ENCODE results near the gene ALCAM.

The ALCAM gene

DNA sequence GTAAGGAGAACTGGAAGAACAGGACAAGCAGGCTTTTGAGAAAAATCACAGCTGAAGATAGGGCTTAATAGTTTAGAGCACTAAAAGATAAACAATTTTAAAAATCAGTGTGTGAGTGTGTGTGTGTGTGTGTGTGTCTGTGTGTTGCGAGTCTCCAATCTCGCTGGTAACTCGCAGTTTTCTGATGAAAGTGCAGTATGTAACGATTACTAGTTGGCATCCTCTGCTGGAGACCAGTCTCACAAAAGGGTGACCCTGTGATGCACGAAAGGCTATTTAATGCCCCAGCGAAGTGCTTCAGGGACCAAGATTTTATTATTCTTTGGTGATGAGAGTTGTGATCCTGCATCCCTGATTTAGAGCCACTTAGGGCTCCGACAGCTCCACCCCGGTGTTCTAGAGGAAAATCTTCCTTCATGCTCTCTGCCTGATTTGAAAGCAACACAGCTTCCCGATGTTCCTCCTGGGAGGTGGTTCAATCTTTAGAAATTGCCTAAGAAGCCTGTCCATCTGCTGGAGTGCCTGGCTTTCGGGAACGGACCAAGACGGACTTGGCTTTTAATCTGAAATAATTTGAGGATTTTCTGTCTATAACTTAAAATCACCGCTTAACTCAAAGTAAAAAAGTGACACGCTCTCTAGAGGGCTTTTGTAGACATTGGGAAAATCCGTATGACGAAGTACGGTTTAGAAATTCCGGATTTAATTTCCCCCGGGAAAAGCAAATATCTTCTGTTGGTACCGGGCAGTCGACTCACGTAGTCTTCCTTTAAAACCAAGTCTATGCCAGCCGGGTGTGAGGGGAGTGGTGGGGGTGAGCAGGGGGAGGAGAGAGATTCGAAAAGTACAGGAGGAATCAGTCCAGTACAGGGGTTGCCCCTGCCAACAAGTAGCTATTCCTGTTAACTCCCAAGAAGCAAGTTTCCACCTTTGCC lies 1.1 kb upstream of the ALCAM start:
- no peak for TF ChIP-seq ZFX (IDR thresholded peaks at IDR 0.05; ENCODE audit: borderline replicate concordance)
- TF ChIP-seq, protein P1, sequence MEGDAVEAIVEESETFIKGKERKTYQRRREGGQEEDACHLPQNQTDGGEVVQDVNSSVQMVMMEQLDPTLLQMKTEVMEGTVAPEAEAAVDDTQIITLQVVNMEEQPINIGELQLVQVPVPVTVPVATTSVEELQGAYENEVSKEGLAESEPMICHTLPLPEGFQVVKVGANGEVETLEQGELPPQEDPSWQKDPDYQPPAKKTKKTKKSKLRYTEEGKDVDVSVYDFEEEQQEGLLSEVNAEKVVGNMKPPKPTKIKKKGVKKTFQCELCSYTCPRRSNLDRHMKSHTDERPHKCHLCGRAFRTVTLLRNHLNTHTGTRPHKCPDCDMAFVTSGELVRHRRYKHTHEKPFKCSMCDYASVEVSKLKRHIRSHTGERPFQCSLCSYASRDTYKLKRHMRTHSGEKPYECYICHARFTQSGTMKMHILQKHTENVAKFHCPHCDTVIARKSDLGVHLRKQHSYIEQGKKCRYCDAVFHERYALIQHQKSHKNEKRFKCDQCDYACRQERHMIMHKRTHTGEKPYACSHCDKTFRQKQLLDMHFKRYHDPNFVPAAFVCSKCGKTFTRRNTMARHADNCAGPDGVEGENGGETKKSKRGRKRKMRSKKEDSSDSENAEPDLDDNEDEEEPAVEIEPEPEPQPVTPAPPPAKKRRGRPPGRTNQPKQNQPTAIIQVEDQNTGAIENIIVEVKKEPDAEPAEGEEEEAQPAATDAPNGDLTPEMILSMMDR (IDR thresholded peaks at IDR 0.05) = no peak
- peak overlapping the region; percentile 94 for H3K27ac ChIP-seq

DNA sequence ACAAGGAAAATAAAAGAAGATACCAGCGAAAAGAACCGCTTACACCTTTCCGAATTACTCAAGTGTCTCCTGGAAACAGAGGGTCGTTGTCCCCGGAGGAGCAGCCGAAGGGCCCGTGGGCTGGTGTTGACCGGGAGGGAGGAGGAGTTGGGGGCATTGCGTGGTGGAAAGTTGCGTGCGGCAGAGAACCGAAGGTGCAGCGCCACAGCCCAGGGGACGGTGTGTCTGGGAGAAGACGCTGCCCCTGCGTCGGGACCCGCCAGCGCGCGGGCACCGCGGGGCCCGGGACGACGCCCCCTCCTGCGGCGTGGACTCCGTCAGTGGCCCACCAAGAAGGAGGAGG lies 325 bp downstream of the ALCAM start:
- H3K27ac ChIP-seq = peak overlapping the region; percentile 94
- TF ChIP-seq, protein P1 (IDR thresholded peaks at IDR 0.05) = no peak
- no peak for TF ChIP-seq ZFX (IDR thresholded peaks at IDR 0.05; ENCODE audit: borderline replicate concordance)

DNA sequence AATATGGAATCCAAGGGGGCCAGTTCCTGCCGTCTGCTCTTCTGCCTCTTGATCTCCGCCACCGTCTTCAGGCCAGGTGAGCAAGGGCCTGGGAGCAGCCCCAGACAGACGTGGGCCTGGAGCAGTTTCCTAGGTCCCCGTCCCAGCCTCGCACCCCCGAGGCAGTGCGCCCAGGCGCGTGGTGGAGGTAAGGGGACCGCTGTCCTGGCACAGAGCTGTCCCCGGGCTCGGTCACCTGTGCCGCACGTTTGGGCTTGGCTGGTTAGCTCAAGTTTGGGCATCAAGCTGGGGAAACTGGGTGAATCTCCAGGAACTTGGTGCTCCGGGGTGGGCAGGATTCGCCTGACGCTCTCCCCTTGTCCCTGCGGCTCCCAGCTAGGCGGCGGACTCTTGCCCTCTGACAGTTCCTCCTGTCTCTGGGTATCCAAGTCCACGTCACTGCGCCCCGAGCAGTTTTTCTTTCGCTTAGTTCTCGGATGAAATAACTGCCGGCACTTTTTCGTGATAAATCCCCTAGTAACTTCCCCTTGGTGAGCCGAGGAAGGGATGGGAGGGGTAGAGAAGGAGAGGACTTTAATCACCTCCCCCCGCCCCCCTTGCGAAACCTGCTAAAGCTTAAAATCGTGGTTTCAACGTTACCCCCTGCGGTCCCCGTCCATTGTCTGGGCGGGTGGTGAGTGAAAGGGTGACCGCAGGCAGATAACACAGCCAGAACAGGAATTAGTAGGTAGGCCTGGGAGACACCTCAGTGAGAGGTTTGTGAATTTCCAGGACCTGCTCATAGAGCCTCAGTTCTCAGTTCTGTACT lies 901 bp downstream of the ALCAM start:
- TF ChIP-seq, protein P1 (IDR thresholded peaks at IDR 0.05) = no peak
- TF ChIP-seq ZFX (IDR thresholded peaks at IDR 0.05; ENCODE audit: borderline replicate concordance) = no peak
- peak overlapping the region; percentile 94 for H3K27ac ChIP-seq

DNA sequence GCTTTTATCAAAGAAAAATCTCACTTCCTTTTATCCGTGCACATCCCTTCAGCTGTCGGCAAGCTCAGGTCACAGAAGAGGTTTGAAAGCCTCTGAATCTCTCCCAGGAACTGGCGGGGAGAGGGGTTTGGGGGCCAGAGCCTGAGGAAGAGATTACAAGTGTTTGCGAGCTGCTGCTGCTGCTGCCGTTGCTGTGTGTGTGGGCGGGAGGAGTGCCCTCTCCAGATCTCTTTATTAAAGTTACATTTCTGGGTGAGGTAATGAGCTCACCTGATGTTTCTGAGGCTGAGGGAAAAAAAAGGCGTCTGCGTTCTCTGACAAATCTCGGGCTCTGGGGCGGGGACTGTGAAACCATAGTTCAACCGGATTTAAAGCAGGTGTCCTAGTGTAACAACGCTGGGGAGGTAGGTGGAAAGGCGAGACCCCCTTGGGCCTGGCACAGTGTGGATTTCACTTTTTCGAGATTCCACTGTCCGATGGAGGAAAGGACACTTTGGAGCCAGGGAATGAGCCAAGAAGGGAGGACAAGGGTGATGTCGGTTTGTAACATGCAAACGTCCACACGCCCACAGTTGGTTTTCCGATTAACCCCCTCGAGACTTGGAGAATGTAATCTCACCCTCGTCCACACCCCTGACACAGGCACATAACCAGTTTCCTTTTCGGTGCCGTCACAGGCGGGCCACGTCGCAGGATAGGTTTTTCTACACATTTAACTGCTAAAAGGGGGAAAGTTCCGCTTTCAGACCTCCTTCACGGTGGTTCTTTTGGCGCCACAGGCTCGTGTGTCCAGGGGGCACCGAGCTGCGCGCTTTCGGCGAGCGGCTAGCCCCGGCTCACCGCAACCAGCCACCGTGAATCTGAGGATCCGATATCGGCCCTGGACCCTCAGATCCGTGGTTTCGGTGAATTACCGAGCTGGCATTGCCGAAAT lies 2.1 kb downstream of the ALCAM start:
- no peak for TF ChIP-seq ZFX (IDR thresholded peaks at IDR 0.05; ENCODE audit: borderline replicate concordance)
- TF ChIP-seq, protein P1 (IDR thresholded peaks at IDR 0.05) = no peak
- H3K27ac ChIP-seq = peak overlapping the region; percentile 94

DNA sequence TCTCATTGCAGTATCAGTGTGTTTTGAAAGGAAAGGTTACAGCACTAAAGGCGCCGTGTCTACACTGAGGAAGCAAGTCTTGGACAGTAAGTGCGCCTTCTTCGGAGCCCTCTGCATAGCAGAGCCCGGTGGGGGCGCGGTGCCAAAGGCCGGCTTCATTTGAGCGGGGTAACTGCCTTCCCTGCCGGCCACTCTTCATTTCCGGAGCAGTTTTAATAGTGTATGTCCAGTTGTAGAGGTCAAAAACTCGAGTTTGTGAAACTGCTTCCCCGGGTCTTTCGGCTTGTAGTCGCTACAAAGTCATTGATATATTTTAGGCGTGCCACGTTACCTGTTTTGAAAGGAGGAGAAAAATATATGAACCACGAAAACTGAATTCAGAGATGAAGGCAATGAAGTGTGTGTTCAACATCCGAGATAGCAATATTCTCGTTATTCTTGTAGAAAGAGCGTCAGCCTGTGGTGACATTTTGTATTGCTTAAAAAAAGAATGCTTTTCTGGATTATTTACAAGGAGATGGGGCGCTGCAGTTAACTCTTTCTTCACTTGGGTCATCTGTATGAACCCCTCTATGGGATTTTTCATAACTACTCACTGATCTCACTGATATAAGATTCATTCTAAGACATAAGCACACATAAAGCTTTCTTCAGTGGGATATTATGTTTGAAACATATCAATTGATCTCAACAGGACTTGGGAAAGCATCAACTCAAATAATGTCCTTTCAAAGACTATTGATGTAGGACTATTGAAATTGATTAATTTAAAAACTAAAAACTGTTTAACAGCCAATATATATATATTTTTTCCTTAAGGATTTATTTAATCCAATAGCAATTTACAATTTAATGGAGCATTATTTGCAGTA lies 3.0 kb downstream of the ALCAM start:
- TF ChIP-seq ZFX (IDR thresholded peaks at IDR 0.05; ENCODE audit: borderline replicate concordance) = no peak
- TF ChIP-seq, protein P1 (IDR thresholded peaks at IDR 0.05) = peak; percentile 78

DNA sequence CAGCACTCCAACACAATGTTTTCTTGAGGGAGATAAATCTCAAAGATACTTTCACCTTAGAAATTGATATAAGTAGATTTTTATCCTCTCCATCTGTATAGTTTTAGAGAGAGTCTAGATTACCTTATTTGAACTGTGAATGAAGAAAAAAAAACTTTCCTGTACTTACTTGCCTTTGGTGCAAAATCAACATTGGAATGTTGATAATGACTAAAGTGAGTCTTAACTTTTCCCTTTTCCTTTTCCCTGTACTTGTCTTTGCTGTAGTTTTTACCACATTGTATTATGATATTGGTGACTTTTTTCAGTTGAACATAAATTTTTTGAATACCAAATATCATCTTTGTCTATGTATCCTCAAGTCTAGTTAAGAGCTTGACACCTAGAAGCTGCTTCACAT lies 6.7 kb downstream of the ALCAM start:
- no peak overlapping the region for H3K27ac ChIP-seq
- TF ChIP-seq ZFX (IDR thresholded peaks at IDR 0.05; ENCODE audit: borderline replicate concordance) = no peak
- TF ChIP-seq, protein P1 (IDR thresholded peaks at IDR 0.05) = no peak

More for the DNA sequence above, 3.0 kb downstream of the ALCAM start:
- H3K27ac ChIP-seq = peak overlapping the region; percentile 94
